Fibroblast of villous mesenchyme (primary cell): ENCODE measurements around the gene FLNB. TPM values are rescaled to one million over a fixed set of nuclear protein-coding genes. Genes with fewer than 3 reads are reported as not detected.

Source experiments
- DNase-seq: peaks from one replicate; pipeline ENCODE4 v3.0.0-alpha.2; 2010; ENCODE audit warnings: low read depth
- H3K4me3 ChIP-seq: 2 replicates; pipeline ENCODE4 v1.5.1; 2011; ENCODE audit warnings: low read depth, mild to moderate bottlenecking, low read length
- total RNA-seq: library from RNA; depleted of rRNA; stranded (reverse); fragments of >200 nt; gene quantifications from 2 replicates; pipeline ENCODE4 v1.2.3, GENCODE V29; 2012
- TF ChIP-seq, protein P1 (sequence below): IDR thresholded peaks from 2 replicates; pipeline ENCODE4 v1.5.1; 2012; ENCODE audit warnings: low read depth, mild to moderate bottlenecking, low read length; ENCODE audit not compliant: insufficient read depth

The FLNB gene
- total RNA-seq, 1 donor: 325 TPM

DNA sequence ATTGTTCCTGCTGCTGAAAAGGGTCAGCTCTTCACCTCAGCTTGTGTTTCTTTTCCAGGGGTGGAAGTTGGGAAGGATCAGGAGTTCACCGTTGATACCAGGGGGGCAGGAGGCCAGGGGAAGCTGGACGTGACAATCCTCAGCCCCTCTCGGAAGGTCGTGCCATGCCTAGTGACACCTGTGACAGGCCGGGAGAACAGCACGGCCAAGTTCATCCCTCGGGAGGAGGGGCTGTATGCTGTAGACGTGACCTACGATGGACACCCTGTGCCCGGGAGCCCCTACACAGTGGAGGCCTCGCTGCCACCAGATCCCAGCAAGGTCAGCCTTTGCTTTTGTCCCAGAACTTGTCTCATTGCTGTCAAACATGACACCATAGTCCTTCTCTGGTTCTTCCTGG lies 113.0 kb downstream of the FLNB start:
- no peak overlapping the region for H3K4me3 ChIP-seq
- no peak for DNase-seq
- TF ChIP-seq, protein P1, sequence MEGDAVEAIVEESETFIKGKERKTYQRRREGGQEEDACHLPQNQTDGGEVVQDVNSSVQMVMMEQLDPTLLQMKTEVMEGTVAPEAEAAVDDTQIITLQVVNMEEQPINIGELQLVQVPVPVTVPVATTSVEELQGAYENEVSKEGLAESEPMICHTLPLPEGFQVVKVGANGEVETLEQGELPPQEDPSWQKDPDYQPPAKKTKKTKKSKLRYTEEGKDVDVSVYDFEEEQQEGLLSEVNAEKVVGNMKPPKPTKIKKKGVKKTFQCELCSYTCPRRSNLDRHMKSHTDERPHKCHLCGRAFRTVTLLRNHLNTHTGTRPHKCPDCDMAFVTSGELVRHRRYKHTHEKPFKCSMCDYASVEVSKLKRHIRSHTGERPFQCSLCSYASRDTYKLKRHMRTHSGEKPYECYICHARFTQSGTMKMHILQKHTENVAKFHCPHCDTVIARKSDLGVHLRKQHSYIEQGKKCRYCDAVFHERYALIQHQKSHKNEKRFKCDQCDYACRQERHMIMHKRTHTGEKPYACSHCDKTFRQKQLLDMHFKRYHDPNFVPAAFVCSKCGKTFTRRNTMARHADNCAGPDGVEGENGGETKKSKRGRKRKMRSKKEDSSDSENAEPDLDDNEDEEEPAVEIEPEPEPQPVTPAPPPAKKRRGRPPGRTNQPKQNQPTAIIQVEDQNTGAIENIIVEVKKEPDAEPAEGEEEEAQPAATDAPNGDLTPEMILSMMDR: no peak

DNA sequence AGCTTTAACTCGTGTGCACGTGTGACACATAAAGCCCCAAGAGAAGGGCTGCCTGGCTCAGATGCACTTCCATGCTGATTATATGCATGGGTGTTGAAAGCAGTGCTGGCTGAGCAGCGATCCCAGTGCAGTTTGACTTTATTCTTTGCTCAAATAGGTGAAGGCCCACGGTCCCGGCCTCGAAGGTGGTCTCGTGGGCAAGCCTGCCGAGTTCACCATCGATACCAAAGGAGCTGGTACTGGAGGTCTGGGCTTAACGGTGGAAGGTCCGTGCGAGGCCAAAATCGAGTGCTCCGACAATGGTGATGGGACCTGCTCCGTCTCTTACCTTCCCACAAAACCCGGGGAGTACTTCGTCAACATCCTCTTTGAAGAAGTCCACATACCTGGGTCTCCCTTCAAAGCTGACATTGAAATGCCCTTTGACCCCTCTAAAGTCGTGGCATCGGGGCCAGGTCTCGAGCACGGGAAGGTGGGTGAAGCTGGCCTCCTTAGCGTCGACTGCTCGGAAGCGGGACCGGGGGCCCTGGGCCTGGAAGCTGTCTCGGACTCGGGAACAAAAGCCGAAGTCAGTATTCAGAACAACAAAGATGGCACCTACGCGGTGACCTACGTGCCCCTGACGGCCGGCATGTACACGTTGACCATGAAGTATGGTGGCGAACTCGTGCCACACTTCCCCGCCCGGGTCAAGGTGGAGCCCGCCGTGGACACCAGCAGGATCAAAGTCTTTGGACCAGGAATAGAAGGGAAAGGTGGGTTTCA lies 114.9 kb downstream of the FLNB start:
- no peak for DNase-seq
- TF ChIP-seq, protein P1: no peak
- no peak overlapping the region for H3K4me3 ChIP-seq

DNA sequence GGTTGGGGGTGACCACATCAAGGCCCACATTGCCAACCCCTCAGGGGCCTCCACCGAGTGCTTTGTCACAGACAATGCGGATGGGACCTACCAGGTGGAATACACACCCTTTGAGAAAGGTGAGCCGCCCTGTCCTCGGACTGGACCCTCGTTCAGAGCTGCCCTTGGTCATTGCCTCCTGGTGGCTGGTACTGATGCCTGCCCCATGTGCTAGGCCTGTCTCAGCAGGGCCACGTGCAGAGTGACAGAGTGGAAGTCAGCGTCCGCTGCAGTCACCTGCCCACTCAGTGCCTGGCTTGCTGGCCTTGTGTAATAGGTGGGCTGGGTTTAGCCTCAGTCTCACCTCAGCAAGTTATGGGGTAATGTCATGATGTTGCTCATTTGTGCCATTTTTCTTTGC lies 116.2 kb downstream of the FLNB start:
- no peak overlapping the region for H3K4me3 ChIP-seq
- TF ChIP-seq, protein P1: no peak
- no peak for DNase-seq

DNA sequence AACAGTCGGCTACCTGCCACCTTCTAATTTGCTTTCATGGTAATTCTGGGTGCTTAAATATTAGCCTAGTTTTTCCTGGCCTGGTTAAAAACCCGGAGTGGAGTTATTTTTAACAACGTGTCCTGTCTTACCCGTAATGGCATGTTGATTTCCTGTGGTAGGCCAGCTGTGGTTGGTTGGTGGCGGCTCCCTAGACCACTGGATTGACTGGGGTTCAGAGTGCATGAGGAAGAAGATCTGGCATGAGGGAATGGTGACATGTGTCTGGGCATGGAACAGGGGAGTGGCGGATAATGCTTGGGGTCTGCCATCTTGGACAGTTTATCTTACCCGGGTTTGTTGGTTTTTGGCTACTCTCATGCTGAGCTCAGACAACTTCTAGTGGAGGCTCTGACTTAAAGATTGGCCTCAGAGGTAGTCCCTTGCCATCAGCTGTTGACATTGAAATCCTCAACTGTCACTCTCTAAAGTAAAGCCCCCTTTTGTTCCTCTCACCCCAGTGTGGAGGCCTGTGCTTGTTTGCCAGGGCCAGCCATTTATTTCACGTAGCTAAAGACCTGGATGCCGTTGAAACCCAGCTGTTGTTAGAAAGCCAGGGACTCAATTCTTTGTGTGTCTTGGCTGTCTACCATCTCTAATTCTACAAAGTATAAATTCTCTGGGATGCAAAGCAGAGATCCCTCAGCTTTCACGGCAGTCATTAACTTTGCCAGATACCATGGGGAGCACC lies 121.0 kb downstream of the FLNB start:
- TF ChIP-seq, protein P1: no peak
- H3K4me3 ChIP-seq: no peak overlapping the region
- no peak for DNase-seq

DNA sequence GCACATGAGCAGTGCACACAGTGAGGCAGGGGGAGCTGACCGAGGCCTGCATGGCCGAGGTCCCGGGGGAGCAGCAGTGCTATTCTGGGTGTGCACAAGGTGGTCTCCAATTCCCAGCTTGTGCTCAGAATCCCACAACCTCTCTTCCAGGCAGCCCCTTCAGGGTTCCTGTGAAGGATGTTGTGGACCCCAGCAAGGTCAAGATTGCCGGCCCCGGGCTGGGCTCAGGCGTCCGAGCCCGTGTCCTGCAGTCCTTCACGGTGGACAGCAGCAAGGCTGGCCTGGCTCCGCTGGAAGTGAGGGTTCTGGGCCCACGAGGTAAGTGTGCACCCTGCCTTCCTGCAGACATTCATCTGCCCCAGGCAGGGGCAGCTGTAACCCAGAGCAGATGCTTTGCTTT lies 122.4 kb downstream of the FLNB start:
- no peak overlapping the region for H3K4me3 ChIP-seq
- TF ChIP-seq, protein P1: no peak
- DNase-seq: no peak

DNA sequence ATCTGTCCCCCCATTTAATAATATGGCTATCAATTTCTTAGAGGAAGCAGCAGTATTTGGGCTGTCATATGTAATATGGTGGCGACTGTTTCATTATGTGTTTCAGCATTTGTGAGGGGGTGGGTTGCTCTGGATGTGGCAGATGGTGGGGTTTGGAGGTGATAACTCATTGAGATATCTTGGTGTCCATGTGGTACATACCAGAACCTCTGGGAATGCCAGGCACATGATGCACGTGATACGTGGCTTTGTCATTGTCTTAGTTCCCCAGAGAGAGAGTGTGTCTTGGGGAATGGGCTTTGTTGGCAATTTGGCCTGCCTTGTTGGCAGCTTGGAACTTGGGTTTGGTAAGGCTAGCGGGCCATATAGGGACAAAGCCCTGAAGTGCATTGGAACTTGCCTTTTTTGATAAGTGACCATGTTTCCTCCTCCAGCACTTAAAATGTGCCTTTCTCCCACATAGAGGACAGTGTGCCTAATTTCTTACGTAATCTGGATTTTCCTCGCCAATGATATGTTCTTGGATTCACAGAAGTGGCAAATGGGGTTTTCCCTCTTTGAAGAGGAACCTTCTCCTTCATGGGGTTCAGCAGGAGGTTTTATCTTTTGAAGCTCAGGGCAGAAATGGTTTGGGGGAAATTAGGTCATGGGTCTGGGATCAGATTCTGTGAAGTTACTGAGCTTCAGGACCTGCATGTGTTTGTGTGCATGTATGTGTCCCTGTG lies 123.0 kb downstream of the FLNB start:
- H3K4me3 ChIP-seq: no peak overlapping the region
- DNase-seq: no peak
- TF ChIP-seq, protein P1: no peak
